Astrocyte (in vitro differentiated cells and primary cell): ENCODE data around the gene L3MBTL4. TPM values are rescaled to one million over a fixed set of nuclear protein-coding genes. Genes with fewer than 3 reads are reported as not detected.

ENCODE experiments used
- DNase-seq: peaks from one replicate; pipeline ENCODE4 v3.0.0-alpha.2; 2010; ENCODE audit warnings: low read depth
- FAIRE-seq: peaks from 2 replicates; lab custom pipeline; 2011; peaks lifted over from hg19 to GRCh38; lab: Jason Lieb, UNC
- H2AFZ ChIP-seq: 2 replicates; pipeline ENCODE4 v1.6.0; 2012; ENCODE audit warnings: low read depth, low read length, inconsistent platforms
- H3K27ac ChIP-seq: 2 replicates; pipeline ENCODE4 v1.5.1; 2011; ENCODE audit warnings: low read depth, low read length, inconsistent platforms
- H3K27me3 ChIP-seq: 2 replicates; pipeline ENCODE4 v1.6.0; 2011; ENCODE audit warnings: low read length, inconsistent platforms; ENCODE audit not compliant: insufficient read depth
- H3K36me3 ChIP-seq: 2 replicates; pipeline ENCODE4 v1.5.1; 2011; ENCODE audit warnings: low read length, inconsistent platforms; ENCODE audit not compliant: insufficient read depth
- H3K4me1 ChIP-seq: 2 replicates; pipeline ENCODE4 v1.5.1; 2011; ENCODE audit warnings: low read length, inconsistent platforms; ENCODE audit not compliant: insufficient read depth
- H3K4me2 ChIP-seq: 2 replicates; pipeline ENCODE4 v1.6.0; 2012; ENCODE audit warnings: low read length, inconsistent platforms
- H3K4me3 ChIP-seq: 2 replicates; pipeline ENCODE4 v1.5.1; 2011; ENCODE audit warnings: low read depth, mild to moderate bottlenecking, low read length, inconsistent platforms; ENCODE audit not compliant: insufficient read depth
- H3K79me2 ChIP-seq: 2 replicates; pipeline ENCODE4 v1.6.0; 2012; ENCODE audit warnings: mild to moderate bottlenecking, low read length, inconsistent platforms; ENCODE audit not compliant: insufficient read depth
- H3K9ac ChIP-seq: 2 replicates; pipeline ENCODE4 v1.6.0; 2012; ENCODE audit warnings: mild to moderate bottlenecking, low read length, inconsistent platforms
- H3K9me3 ChIP-seq: 2 replicates; pipeline ENCODE4 v1.5.1; 2012; ENCODE audit warnings: low read depth, mild to moderate bottlenecking, low read length, inconsistent platforms; ENCODE audit not compliant: insufficient read depth
- H4K20me1 ChIP-seq: 2 replicates; pipeline ENCODE4 v1.6.0; 2012; ENCODE audit warnings: low read length, inconsistent platforms; ENCODE audit not compliant: insufficient read depth
- H3K27ac Mint-ChIP-seq: one replicate; pipeline ENCODE4 v1.8.0; 2021; ENCODE audit warnings: mild to moderate bottlenecking, mixed read lengths; ENCODE audit not compliant: unreplicated experiment
- H3K27me3 Mint-ChIP-seq: one replicate; pipeline ENCODE4 v1.8.0; 2021; ENCODE audit warnings: low read depth, mixed read lengths; ENCODE audit not compliant: unreplicated experiment
- H3K36me3 Mint-ChIP-seq: one replicate; pipeline ENCODE4 v1.8.0; 2021; ENCODE audit warnings: low read depth, mixed read lengths; ENCODE audit not compliant: unreplicated experiment
- H3K4me1 Mint-ChIP-seq: one replicate; pipeline ENCODE4 v1.8.0; 2021; ENCODE audit warnings: low read depth, mixed read lengths; ENCODE audit not compliant: unreplicated experiment
- H3K4me3 Mint-ChIP-seq: one replicate; pipeline ENCODE4 v1.8.0; 2021; ENCODE audit warnings: mild to moderate bottlenecking, moderate library complexity, mixed read lengths; ENCODE audit not compliant: unreplicated experiment
- H3K9me3 Mint-ChIP-seq: one replicate; pipeline ENCODE4 v1.8.0; 2021; ENCODE audit warnings: mild to moderate bottlenecking, mixed read lengths; ENCODE audit not compliant: unreplicated experiment
- EZH2 ChIP-seq: IDR thresholded peaks from 2 replicates; pipeline ENCODE4 v1.6.1; 2012; ENCODE audit warnings: mild to moderate bottlenecking, low read length, inconsistent platforms; ENCODE audit not compliant: insufficient read depth
- total RNA-seq: library from RNA; stranded (reverse); gene quantifications from 2 replicates; pipeline ENCODE4 v1.2.1, GENCODE V29; 2021
- TF ChIP-seq, protein P1 (sequence below): IDR thresholded peaks from 2 replicates; pipeline ENCODE4 v1.5.1; 2011; ENCODE audit warnings: low read depth, mild to moderate bottlenecking, inconsistent platforms, low read length, moderate library complexity; ENCODE audit not compliant: insufficient read depth

Gene L3MBTL4
- total RNA-seq, 1 donor from 2014 or later, result 0.52 TPM

DNA sequence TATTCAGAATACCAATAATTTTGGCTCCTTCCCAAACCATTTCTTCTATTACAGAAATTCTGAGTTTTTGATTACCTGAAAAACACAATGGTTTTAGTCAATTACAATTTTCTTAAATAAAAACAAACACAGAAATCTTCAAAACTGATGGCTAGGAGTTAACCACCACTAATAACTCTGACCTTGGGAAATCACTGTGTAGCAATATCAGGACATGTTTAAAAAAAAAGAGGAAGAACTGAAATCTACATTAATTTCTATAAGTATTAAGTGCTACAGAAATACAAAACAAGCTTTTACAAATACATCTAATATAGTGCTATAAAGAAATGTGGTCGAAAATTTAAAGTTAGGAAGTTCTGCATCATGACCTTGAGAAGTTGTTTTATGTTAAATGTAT lies 14.9 kb downstream of the L3MBTL4 start:
- H3K36me3 ChIP-seq, result no peaks in the 10 kb centered on the region

DNA sequence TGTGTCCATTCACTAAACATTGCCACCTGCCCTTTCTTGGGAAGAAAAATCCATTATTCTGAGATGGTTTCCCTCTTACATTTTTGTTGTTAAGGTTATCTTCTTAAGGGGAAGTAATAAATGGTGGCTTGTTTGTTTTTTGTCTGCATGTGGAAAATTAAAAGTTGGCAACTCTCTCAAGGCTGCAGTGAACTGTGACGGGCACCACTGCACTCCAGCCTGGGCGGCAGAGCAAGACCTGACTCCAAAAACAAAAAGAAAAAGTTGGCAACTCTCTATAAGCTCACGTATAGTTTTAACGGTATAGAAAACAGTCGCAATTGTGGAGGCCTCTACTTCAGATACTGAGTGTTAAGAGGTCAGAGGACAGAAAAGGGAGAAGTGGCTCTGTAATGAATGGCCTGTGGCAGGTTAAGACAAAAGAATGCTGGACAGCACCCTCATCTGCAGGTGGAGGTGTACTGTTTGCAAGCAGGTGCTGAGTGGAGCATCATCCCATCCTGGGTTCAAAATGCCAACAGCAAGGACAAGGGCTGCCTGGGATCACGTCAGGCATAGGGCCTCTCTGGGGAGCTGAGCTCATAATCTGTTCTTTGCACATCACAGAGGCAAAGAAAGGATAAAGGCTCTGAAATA lies 16.7 kb downstream of the L3MBTL4 start:
- Histone ChIP-seq H3K27ac (no peak overlapping the region), H3K4me1 (no peaks in the 10 kb centered on the region), H3K27me3 (no peaks in the 10 kb centered on the region), H3K79me2 (no peaks in the 10 kb centered on the region), H3K9ac (no peak overlapping the region), H3K9me3 (no peaks in the 10 kb centered on the region), H3K4me3 (no peak overlapping the region), H4K20me1 (no peaks in the 10 kb centered on the region), H3K4me2 (no peak overlapping the region), H3K36me3 (no peaks in the 10 kb centered on the region), H2AFZ (no peak overlapping the region)
- FAIRE-seq, result no peak
- Mint-ChIP-seq H3K4me3 (no peak overlapping the region), H3K36me3 (no peaks in the 10 kb centered on the region), H3K4me1 (peaks cover 9% of the 10 kb centered on the region), H3K27ac (no peak overlapping the region), H3K27me3 (peaks cover 2% of the 10 kb centered on the region), H3K9me3 (peaks cover 6% of the 10 kb centered on the region)
- DNase-seq, result no peak
- TF ChIP-seq, protein P1, sequence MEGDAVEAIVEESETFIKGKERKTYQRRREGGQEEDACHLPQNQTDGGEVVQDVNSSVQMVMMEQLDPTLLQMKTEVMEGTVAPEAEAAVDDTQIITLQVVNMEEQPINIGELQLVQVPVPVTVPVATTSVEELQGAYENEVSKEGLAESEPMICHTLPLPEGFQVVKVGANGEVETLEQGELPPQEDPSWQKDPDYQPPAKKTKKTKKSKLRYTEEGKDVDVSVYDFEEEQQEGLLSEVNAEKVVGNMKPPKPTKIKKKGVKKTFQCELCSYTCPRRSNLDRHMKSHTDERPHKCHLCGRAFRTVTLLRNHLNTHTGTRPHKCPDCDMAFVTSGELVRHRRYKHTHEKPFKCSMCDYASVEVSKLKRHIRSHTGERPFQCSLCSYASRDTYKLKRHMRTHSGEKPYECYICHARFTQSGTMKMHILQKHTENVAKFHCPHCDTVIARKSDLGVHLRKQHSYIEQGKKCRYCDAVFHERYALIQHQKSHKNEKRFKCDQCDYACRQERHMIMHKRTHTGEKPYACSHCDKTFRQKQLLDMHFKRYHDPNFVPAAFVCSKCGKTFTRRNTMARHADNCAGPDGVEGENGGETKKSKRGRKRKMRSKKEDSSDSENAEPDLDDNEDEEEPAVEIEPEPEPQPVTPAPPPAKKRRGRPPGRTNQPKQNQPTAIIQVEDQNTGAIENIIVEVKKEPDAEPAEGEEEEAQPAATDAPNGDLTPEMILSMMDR, result no peak

More for the DNA sequence above, 14.9 kb downstream of the L3MBTL4 start:
- H3K4me1 Mint-ChIP-seq, result peaks cover 9% of the 10 kb centered on the region
- Histone ChIP-seq H3K27me3 (no peaks in the 10 kb centered on the region), H3K9ac (no peak overlapping the region), H3K27ac (no peak overlapping the region), H4K20me1 (no peaks in the 10 kb centered on the region), H3K4me3 (no peak overlapping the region), H2AFZ (no peak overlapping the region), H3K4me1 (no peaks in the 10 kb centered on the region), H3K9me3 (no peaks in the 10 kb centered on the region), H3K79me2 (no peaks in the 10 kb centered on the region), H3K4me2 (no peak overlapping the region)
- no peaks in the 10 kb centered on the region for H3K9me3 Mint-ChIP-seq
- TF ChIP-seq EZH2, result no peak
- TF ChIP-seq, protein P1, result no peak
- DNase-seq (no peak), FAIRE-seq (no peak)
- no peak overlapping the region for H3K27ac Mint-ChIP-seq
- no peaks in the 10 kb centered on the region for H3K36me3 Mint-ChIP-seq
- no peak overlapping the region for H3K4me3 Mint-ChIP-seq
- H3K27me3 Mint-ChIP-seq, result peaks cover 2% of the 10 kb centered on the region

DNA sequence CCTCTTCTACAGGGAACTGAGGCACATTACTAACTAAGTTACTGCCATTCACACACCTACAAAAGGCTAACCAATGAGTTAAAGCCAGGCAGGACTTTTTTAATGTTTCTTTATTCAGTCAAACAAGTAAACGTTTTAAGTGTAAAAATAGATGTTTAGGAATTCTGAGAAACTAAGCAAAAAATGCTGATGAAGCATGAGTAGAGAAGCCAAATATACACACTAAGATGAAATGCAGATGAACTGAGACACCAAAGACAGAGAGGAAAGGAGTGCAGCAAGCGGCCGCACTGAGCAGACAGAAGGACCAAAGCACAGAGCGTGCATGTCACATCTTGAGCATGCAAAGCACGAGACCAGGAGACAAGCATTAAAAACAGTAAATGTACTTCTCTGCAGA lies 17.9 kb downstream of the L3MBTL4 start:
- Mint-ChIP-seq H3K27ac (no peak overlapping the region), H3K36me3 (no peaks in the 10 kb centered on the region), H3K27me3 (peaks cover 2% of the 10 kb centered on the region), H3K4me1 (peaks cover 8% of the 10 kb centered on the region), H3K4me3 (no peak overlapping the region), H3K9me3 (peaks cover 6% of the 10 kb centered on the region)
- Histone ChIP-seq H3K4me2 (no peak overlapping the region), H3K27ac (no peak overlapping the region), H2AFZ (no peak overlapping the region), H3K36me3 (no peaks in the 10 kb centered on the region), H4K20me1 (no peaks in the 10 kb centered on the region), H3K9ac (no peak overlapping the region), H3K9me3 (no peaks in the 10 kb centered on the region), H3K79me2 (no peaks in the 10 kb centered on the region), H3K4me1 (no peaks in the 10 kb centered on the region), H3K27me3 (no peaks in the 10 kb centered on the region), H3K4me3 (no peak overlapping the region)
- TF ChIP-seq EZH2, result no peak
- TF ChIP-seq, protein P1, result no peak
- no peak for FAIRE-seq
- DNase-seq, result no peak
